ENCODE measurements around the gene MPRIP.

Gene MPRIP

DNA sequence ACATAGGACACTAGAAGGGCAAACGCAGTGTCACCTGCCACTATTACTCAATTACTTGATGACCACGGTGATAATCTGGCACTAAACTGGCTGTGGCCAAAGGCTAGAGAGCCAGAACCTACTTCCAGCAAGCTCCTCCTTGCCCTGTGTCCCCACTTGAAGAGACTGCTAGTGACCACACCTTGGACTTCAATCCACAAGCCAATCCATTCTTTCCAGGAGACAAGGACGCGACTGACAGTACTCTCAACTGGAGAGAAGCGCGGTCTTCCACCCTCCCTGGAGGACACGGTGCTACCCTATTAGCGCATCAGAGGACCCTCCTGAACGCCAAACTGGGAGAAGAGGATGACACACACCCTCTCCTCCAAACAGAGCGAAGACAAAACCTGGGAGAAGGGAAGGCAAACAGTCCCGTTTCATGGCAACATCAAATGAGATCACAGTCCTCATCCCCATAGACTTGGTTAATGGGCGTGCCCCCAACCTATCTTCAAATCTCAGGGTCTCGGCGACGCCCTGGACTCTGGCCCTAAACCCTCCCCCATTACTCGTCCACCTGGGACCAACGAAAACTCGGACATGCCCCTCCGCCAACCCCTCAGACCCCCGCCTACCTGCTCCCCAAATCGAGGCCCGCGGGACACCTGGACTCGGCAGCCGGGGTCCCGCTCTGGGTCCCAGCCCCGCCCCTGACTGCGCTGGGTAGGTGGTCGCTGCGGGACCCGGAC is 194.2 kb downstream of the MPRIP start:
- no peak for DNase-seq (ENCODE audit: low read depth in 2 of 2)

GRCh38 chr17:17237026-17237799 is 195.0 kb downstream of the MPRIP start, which contains the start of gene FLCN:
Gene FLCN (minus strand): TSS chr17:17237168. CDS start chr17:17228137, 9,031 bp downstream.
- peak; percentile 74 to 76 for DNase-seq (ENCODE audit: low read depth in 2 of 2)

DNA sequence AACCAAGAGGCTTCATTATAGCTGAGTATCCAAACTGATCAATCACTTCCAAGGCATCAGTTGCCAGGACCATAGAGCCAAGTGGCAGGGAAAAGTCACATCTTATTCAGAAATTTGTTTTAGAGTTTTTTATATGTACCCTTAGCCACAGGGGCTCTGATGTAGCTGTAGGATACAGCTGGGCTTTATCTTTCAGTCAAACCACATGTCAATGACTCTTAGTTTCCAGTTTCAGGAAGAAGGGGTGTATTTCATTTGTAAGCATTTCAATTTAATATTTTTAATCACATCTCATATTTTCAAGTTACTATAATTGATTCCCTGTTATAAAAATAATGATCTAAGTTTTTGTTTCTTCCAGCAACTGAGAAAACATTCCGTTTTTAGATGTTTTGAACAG is 197.6 kb downstream of the MPRIP start:
- DNase-seq (ENCODE audit: low read depth in 2 of 2): no peak

GRCh38 chr17:17241656-17242055 is 199.4 kb downstream of the MPRIP start:
- no peak for DNase-seq (ENCODE audit: low read depth in 2 of 2)

DNA sequence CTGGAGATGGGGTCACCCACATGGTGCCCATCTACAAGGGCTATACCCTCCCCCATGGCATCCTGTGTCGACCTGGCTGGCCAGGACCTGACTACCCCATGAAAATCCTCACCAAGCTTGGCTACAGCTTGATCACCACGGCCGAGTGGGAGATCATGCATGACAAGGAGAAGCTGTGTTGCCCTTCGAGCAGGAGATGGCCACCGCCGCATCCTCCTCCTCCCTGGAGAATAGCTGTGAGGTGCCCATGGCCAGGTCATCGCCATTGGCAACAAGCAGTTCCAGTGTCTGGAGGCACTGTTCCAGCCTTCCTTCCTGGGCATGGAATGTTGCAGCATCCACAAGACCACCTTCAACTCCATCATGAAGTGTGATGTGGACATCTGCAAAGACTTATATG is 200.0 kb downstream of the MPRIP start:
- DNase-seq (ENCODE audit: low read depth in 2 of 2): no peak
